Heart right ventricle (tissue), 16 donors: ENCODE results near the gene MS4A3. TPM values are rescaled to one million over a fixed set of nuclear protein-coding genes. Genes with fewer than 3 reads are reported as not detected.
"Not testable (repeated sequence)": the region's sequence is repeated elsewhere in the genome, so short reads cannot be mapped to it uniquely, and the experiment has no call there.

Experiments
- ATAC-seq, 8 donors: fragments of 200-7000 bp; cut with Tn5 transposase; one replicate each; pipeline ENCODE4 v1.9.1; 2020; ENCODE audit warnings: mild to moderate bottlenecking in 8 of 8, moderate library complexity in 8 of 8, moderate number of reproducible peaks in 1 of 8
- DNase-seq, 2 donors: peaks; one replicate each; pipeline ENCODE4 v3.0.0-alpha.2; 2020
- H3K27ac ChIP-seq, 10 donors: fragments of 200-600 bp; sonication (generic) in 2 of 10; one replicate each; pipeline versions ENCODE4 v1.5.0 to v1.8.0; 2020 to 2022; ENCODE audit warnings: mild to moderate bottlenecking in 3 of 10
- H3K27me3 ChIP-seq, 7 donors: fragments of 200-600 bp; one replicate each; pipeline ENCODE4 v1.8.0; 2021 to 2022; ENCODE audit warnings: mild to moderate bottlenecking in 2 of 7
- H3K36me3 ChIP-seq, 9 donors: fragments of 200-600 bp; sonication (generic) in 1 of 9; one replicate each; pipeline versions ENCODE4 v1.5.0 to v1.8.0; 2020 to 2022; ENCODE audit warnings: mild to moderate bottlenecking in 2 of 9
- H3K4me1 ChIP-seq, 9 donors: fragments of 200-600 bp; sonication (generic) in 1 of 9; one replicate each; pipeline versions ENCODE4 v1.5.0 to v1.8.0; 2020 to 2022; ENCODE audit warnings: mild to moderate bottlenecking in 4 of 9
- H3K4me3 ChIP-seq, 10 donors: fragments of 200-600 bp; sonication (generic) in 2 of 10; one replicate each; pipeline versions ENCODE4 v1.5.0 to v1.8.0; 2020 to 2022; ENCODE audit warnings: mild to moderate bottlenecking in 7 of 10, moderate library complexity in 2 of 10
- H3K9me3 ChIP-seq, 11 donors: fragments of 200-600 bp in 10 of 11; sonication (generic) in 2 of 11; one replicate each; pipeline versions ENCODE4 v1.5.0 to v1.8.0; 2013 to 2022; ENCODE audit warnings: mild to moderate bottlenecking in 2 of 11, control low read depth in 1 of 11, moderate library complexity in 1 of 11
- WGBS, 2 donors: extraction: QIAGEN DNeasy Blood & Tissue Kit; methylation state at CpG; one replicate each; pipeline ENCODE4 v1.1.7; 2013; ENCODE audit warnings: inconsistent platforms in 1 of 2; 5-methylcytosine and 5-hydroxymethylcytosine counted together
- intact Hi-C, 10 donors: fragments of 100-400 bp; cut with DNase I; formaldehyde crosslinking; loops; one replicate each; pipeline versions ENCODE4 v1.11.1 to v1.14.2; 2022
- long read RNA-seq, 3 donors: library from polyadenylated mRNA; unstranded; transcript quantifications; one replicate each; pipeline ENCODE4 v2.0.0, GENCODE V29; 2020 to 2021
- polyA plus RNA-seq, 2 donors: library from polyadenylated mRNA; stranded (reverse); fragments of 200-250 nt; gene quantifications; one replicate each; pipeline ENCODE4 v1.2.3, GENCODE V29; 2013
- total RNA-seq, 10 donors: library from RNA; stranded (reverse); fragmentation: NEBNext Ultra II Directional in 3 of 10; extraction: Animal tissue kit (Norgen Biotek cat#: 25700) in 3 of 10; gene quantifications; one replicate each; pipeline versions ENCODE4 v1.2.1 to v1.2.4, GENCODE V29; 2021 to 2023
- TF ChIP-seq, protein P1 (sequence below), 9 donors: fragments of 200-600 bp; sonication (generic) in 2 of 9; IDR thresholded peaks; one replicate each; pipeline versions ENCODE4 v1.5.0 to v1.8.0; 2021 to 2022; ENCODE audit warnings: antibody characterized with exemption in 9 of 9, mild to moderate bottlenecking in 5 of 9, moderate library complexity in 1 of 9
- donor health status: Arrhythmogenic right ventricular cardiomyopathy.
- donor health status: ischemic (EF 13 %, LVEDD 7.1; RV severe dilation, severe dysfunction).
- donor health status: healthy with polysubstance abuse.
- donor health status: DM: no; HTN: yes; CAD: no.
- donor health status: DM: no; HTN: no; CAD: no.
- donor health status: ischemic (EF 25% LVEDD 6.9; RV normal size, moderate dysfunction).
- donor health status: ischemic (EF 25% LVEDD 5.7; RV mildly dilated, moderate dysfunction).
- donor health status: healthy.
- donor health status: DM: yes; HTN: yes; CAD: no.
- donor health status: Ischemic cardiomyopathy.
- donor health status: ischemic (EF 35%, LVEDD 5.7; RV mildly dilated, moderate dysfunction).
- donor health status: nonischemic (EF 11% LVEDD 7.7; RV severe dilation, severe dysfunction).
- donor health status: DM: yes; HTN: yes; CAD: no.
- donor health status: PGD.
- donor health status: ischemic (EF 29% LVEDD 5.4; RV normal size, mild dysfunction).
- donor health status: nonischemic (EF 23%, LVEDD 6.1; RV moderate dilation, normal function).

MS4A3 gene
- under 1 TPM in 1 of 10 donors, not detected in 9; 0.25 TPM for total RNA-seq
- polyA plus RNA-seq, result not detected
- long read RNA-seq, donor 1, result 0 reads
- long read RNA-seq, donor 2, result 0 reads
- long read RNA-seq, donor 3, result 0 reads

- DNase-seq (no peak), ATAC-seq (no peak)
- 47 to 58% methylated on average over 8 of the region's 8 CpGs for WGBS, 2 donors
- TF ChIP-seq, protein P1, sequence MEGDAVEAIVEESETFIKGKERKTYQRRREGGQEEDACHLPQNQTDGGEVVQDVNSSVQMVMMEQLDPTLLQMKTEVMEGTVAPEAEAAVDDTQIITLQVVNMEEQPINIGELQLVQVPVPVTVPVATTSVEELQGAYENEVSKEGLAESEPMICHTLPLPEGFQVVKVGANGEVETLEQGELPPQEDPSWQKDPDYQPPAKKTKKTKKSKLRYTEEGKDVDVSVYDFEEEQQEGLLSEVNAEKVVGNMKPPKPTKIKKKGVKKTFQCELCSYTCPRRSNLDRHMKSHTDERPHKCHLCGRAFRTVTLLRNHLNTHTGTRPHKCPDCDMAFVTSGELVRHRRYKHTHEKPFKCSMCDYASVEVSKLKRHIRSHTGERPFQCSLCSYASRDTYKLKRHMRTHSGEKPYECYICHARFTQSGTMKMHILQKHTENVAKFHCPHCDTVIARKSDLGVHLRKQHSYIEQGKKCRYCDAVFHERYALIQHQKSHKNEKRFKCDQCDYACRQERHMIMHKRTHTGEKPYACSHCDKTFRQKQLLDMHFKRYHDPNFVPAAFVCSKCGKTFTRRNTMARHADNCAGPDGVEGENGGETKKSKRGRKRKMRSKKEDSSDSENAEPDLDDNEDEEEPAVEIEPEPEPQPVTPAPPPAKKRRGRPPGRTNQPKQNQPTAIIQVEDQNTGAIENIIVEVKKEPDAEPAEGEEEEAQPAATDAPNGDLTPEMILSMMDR (IDR thresholded peaks at IDR 0.05), result no peak
- Histone ChIP-seq H3K27me3 (no peaks in the 10 kb centered on the region), H3K4me1 (peaks cover 0 to 10% (median 0%) of the 10 kb centered on the region in 9 donors), H3K36me3 (no peaks in the 10 kb centered on the region), H3K27ac (no peak within 1 kb of the TSS), H3K9me3 (peaks cover 0 to 10% (median 0%) of the 10 kb centered on the region in 11 donors), H3K4me3 (no peak within 1 kb of the TSS)
- intact Hi-C loops, result no loop called here
These were observed at the start of gene MS4A3 for GRCh38 chr11:60056349-60056969. TSS of gene MS4A3 (plus strand) at chr11:60056665. CDS start at chr11:60061161, 4,496 bp downstream.

DNA sequence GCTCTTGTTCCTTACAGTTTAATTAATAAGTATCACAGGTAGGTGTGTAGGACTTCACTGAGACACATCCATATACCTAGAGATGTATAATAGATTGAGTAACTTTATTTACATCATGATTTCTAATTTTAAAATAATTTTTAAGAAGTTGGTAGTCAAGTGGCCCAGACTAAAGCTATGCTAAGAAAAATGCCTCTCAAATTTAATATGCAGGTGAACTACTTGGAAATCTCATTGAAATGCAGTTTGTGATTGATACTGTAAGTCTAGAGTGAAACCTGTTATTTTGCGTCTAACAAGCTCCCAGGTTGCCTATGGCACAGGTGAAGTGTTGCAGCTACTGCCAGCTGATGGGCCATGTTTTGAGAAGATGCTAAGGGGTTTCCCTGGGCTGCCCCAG lies 39.6 kb upstream of the MS4A3 start, which contains the start of gene OOSP4B:
OOSP4B (plus strand) TSS at position 301 of the 400 bp plus-strand sequence.
- DNase-seq (no peak), ATAC-seq (no peak)
- no peaks in the 10 kb centered on the region for H3K36me3 ChIP-seq
- H3K4me1 ChIP-seq, result no peaks in the 10 kb centered on the region
- no peaks in the 10 kb centered on the region for H3K27me3 ChIP-seq
- no peak within 1 kb of the TSS for H3K4me3 ChIP-seq
- peaks cover 0 to 3% (median 0%) of the 10 kb centered on the region in 11 donors for H3K9me3 ChIP-seq
- WGBS, 2 donors, result 93 to 94% methylated on average over 1 of the region's 1 CpG
- intact Hi-C loops, result no loop called here
- TF ChIP-seq, protein P1 (IDR thresholded peaks at IDR 0.05), result no peak
- H3K27ac ChIP-seq, result no peak within 1 kb of the TSS

DNA sequence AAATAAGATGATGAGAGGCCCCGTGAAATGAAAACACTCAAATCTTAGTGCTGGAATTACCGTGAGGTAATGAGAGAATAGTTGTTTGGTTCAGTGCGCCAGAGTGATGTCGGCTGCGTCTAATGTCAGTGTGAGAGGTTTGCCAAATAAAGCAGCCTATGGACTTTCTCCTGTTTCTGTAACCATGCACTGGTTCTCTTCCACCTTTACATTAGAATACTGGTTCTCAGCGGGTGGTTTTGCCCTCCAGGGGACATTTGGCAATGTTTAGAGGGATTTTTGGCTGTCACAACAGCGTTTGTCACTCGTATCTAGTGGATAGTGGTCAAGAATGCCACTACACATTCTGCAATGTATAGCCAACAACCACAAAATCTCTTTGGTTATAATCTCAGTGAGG lies 38.4 kb upstream of the MS4A3 start:
- ATAC-seq, result no peak
- Histone ChIP-seq H3K4me1 (no peaks in the 10 kb centered on the region), H3K27ac (no peak overlapping the region), H3K27me3 (no peaks in the 10 kb centered on the region), H3K9me3 (no peaks in the 10 kb centered on the region), H3K4me3 (no peak overlapping the region), H3K36me3 (no peaks in the 10 kb centered on the region)
- intact Hi-C loops, result no loop called here
- TF ChIP-seq, protein P1 (IDR thresholded peaks at IDR 0.05), result no peak
- no peak for DNase-seq
- WGBS, 2 donors, result 49 to 66% methylated on average over 8 of the region's 8 CpGs

- H3K9me3 ChIP-seq, H3K36me3 ChIP-seq, H3K4me3 ChIP-seq, intact Hi-C loops, DNase-seq, H3K27me3 ChIP-seq, ATAC-seq, H3K27ac ChIP-seq, H3K4me1 ChIP-seq: not testable (repeated sequence)
- 94% methylated on average over 20 to 27 of the region's 27 CpGs for WGBS, 2 donors
These were observed 36.1 kb upstream of the MS4A3 start for GRCh38 chr11:60020376-60020775.

DNA sequence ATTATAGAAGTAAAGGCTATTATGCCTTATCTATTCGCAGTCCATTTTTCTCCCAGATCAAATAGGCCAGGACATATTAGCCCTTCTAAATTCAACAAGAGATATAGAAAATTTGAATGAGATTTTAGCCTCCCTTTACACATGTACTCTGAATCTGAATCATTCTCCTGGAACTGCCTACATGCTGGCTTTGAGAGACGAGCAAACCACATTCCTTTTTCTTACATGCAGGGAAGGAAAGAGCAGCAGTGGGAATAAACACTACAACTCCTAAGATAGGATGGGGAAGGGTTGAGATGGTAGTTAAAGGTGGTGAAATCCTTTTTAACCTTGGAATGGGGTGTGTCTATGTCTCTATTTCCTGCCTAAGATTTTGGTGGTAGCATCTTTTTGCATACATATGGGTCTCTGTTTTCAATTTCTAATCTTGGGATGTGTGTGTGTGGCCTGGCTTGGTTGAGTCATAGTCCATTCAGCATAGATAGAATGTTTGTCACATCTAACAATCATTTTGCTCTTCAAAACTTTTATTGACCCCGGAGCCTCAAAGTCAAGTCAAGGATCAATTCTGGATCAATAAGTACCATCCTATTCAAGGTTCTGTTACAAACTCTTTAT lies 27.3 kb upstream of the MS4A3 start:
- H3K27me3 ChIP-seq, result no peaks in the 10 kb centered on the region
- no peak overlapping the region for H3K27ac ChIP-seq
- H3K9me3 ChIP-seq, result no peaks in the 10 kb centered on the region
- no peak overlapping the region for H3K4me3 ChIP-seq
- H3K36me3 ChIP-seq, result no peaks in the 10 kb centered on the region
- intact Hi-C loops, result no loop called here
- DNase-seq (no peak), ATAC-seq (no peak)
- WGBS, 2 donors, result 74 to 79% methylated on average over 3 of the region's 3 CpGs
- TF ChIP-seq, protein P1 (IDR thresholded peaks at IDR 0.05), result no peak
- no peaks in the 10 kb centered on the region for H3K4me1 ChIP-seq
